GM06990 (cell line): ENCODE measurements around the gene OR8B12.

Source experiments
- DNase-seq: peaks from one replicate; pipeline ENCODE4 v3.0.0-alpha.2; 2011; ENCODE audit not compliant: insufficient read length; ENCODE audit errors: extremely low read depth
- H3K27me3 ChIP-seq: replicated peaks from 2 replicates; pipeline ENCODE4 v1.6.0; 2011; ENCODE audit warnings: low read length; ENCODE audit not compliant: control insufficient read depth, insufficient read depth
- H3K36me3 ChIP-seq: 2 replicates; pipeline ENCODE4 v1.5.1; 2011; ENCODE audit warnings: low read length; ENCODE audit not compliant: control insufficient read depth, insufficient read depth
- H3K4me3 ChIP-seq: replicated peaks from 2 replicates; pipeline ENCODE4 v1.5.1; 2011; ENCODE audit warnings: low read depth, mild to moderate bottlenecking, control low read depth, low read length
- TF ChIP-seq, protein P1 (sequence below): IDR thresholded peaks from 2 replicates; pipeline ENCODE4 v1.5.1; 2011; ENCODE audit warnings: low read length, control low read depth, mild to moderate bottlenecking, inconsistent platforms; ENCODE audit not compliant: insufficient read depth, poor library complexity, severe bottlenecking

Gene OR8B12

DNA sequence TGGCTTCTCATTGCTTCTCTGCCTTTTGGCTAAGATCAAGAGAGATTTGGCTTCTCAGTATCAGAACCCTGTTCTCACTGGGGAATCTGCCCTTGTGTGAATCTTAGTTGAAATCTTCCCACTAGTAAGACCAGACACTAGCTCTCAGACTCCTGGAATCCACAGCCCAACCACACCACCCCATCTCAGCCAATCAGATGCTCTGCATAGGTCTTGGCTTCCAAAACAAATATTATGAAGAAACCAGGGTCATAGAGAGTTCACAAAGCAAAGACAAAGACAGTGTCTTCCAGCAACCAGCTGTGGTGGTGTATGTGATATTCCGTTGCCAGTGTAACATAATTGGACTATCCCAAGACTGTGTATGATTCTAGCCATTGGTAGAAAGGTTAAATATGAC, 5.4 kb downstream of the OR8B12 start:
- H3K36me3 ChIP-seq: no peaks in the 10 kb centered on the region
- TF ChIP-seq, protein P1, sequence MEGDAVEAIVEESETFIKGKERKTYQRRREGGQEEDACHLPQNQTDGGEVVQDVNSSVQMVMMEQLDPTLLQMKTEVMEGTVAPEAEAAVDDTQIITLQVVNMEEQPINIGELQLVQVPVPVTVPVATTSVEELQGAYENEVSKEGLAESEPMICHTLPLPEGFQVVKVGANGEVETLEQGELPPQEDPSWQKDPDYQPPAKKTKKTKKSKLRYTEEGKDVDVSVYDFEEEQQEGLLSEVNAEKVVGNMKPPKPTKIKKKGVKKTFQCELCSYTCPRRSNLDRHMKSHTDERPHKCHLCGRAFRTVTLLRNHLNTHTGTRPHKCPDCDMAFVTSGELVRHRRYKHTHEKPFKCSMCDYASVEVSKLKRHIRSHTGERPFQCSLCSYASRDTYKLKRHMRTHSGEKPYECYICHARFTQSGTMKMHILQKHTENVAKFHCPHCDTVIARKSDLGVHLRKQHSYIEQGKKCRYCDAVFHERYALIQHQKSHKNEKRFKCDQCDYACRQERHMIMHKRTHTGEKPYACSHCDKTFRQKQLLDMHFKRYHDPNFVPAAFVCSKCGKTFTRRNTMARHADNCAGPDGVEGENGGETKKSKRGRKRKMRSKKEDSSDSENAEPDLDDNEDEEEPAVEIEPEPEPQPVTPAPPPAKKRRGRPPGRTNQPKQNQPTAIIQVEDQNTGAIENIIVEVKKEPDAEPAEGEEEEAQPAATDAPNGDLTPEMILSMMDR: no peak
- no peak for DNase-seq
- no peaks in the 10 kb centered on the region; the same call in 1 of the 2 replicates for H3K27me3 ChIP-seq
- no peak overlapping the region for H3K4me3 ChIP-seq

DNA sequence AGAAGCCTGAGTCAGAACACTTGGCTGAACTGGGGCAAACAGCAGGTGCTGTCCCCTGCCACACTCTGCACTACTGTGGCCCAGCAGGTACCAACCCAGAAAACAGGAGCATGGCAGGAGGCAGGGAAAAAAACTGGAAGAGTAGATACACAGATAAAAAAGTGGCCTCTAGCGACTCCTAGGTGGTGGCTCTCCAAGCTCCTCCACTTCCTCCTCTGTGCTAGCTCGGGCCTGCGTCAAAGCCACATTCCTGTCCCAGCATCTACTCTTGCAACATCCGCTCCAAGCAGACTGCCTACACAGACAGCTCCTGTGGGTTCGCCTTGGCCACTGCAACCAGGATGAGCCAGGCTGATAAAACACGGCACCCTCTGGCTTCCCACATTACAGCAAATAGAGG, 6.9 kb downstream of the OR8B12 start:
- H3K4me3 ChIP-seq: no peak overlapping the region
- no peaks in the 10 kb centered on the region for H3K36me3 ChIP-seq
- DNase-seq: no peak
- H3K27me3 ChIP-seq: no peaks in the 10 kb centered on the region; the same call in 1 of the 2 replicates
- TF ChIP-seq, protein P1: no peak

DNA sequence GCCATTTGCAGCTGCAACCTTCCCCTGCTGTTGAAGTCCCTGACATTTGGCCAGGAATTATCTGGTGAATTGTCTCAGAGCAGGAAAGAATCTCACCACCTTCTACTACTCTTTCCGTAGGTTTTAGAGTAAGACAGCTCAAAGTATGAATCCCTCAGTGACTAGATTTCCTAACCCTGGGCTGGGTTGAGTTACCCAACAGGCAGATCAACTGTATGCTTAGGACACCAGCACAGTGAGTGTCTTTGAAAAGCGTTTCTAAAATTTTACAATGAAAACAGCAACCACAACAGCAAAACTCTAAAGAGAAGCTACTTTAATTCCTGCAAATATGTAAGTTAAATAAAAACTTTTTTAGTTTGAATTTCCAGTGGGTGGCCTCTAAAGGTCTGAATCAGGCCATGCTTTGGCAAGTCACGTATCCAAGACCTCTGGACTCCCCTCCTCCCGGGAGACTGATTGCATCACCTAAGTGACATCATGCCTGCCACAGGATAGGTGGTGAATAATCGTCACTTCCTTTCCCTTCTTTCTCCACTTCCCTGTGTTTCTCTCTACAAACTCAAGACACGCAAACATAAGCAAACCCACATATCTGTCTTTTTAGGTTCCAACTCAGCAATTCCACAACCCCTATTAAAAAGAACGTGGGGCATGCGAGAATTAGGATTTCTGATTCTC, 7.8 kb downstream of the OR8B12 start:
- Histone ChIP-seq H3K36me3 (no peaks in the 10 kb centered on the region), H3K4me3 (no peak overlapping the region), H3K27me3 (no peaks in the 10 kb centered on the region; the same call in 1 of the 2 replicates)
- TF ChIP-seq, protein P1: no peak
- no peak for DNase-seq

DNA sequence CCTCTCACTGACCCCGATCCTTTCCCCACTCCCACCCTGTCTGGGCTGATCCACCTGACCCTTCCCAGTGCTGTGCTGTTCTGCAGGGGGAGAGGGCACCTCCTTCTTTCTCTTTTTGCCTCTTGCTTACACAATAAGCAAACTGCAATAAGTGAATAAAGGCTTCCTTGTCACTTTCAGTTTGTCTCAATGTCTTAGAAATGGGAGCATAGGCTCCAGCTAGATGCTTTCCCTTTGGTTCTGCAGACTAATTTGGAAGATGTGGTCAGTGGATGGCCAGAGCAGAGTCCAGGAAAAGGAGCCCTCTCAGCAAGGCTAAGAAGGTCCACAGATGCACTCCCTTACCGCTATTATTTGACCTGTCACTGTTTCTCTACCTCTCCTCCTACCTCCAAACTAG, 9.4 kb downstream of the OR8B12 start:
- no peaks in the 10 kb centered on the region for H3K36me3 ChIP-seq
- H3K4me3 ChIP-seq: no peak overlapping the region
- TF ChIP-seq, protein P1: no peak
- H3K27me3 ChIP-seq: no peaks in the 10 kb centered on the region; the same call in 1 of the 2 replicates
- no peak for DNase-seq

DNA sequence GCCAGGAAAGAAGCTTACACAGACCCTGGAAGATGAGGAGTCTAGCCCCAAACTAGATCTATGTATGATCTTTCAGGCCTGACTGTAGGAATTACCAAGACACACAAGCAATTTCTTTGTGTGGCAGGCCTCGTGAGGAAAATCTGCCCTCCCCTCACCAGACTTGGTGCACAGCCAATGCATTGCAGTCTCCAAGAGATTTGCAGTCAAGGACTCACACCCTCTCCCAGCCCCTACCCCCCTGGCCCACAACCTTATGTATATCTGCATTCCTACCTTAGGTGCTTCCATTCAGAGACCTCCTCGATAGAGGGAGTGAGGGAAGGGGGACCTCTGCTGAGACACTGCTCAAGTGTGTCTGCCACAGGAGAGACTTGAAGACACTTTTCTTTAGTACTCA, 9.8 kb downstream of the OR8B12 start:
- Histone ChIP-seq H3K36me3 (no peaks in the 10 kb centered on the region), H3K4me3 (no peak overlapping the region), H3K27me3 (no peaks in the 10 kb centered on the region; the same call in 1 of the 2 replicates)
- no peak for DNase-seq
- TF ChIP-seq, protein P1: no peak

DNA sequence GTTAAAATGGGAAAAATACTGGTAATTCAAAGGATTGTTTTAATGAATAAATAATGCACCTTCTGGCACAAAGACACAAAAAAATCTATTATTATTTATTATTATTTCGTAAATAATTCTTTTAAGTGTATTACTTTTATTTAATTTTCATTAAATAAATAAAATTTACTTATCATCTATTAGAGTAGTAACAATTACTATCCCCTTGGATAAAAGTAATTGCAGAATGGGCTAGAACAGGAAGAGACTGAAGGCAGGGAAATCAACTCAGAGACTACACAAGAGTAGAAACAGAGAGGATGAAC, 23.0 kb downstream of the OR8B12 start:
- DNase-seq: no peak
- H3K27me3 ChIP-seq: no peaks in the 10 kb centered on the region

More for the DNA sequence above, 23.0 kb downstream of the OR8B12 start:
- TF ChIP-seq, protein P1: no peak
- Histone ChIP-seq H3K4me3 (no peak overlapping the region), H3K36me3 (no peaks in the 10 kb centered on the region)
